HG03354 (cell line): ENCODE results near the gene MACO1.
"Not testable (repeated sequence)": the region's sequence is repeated elsewhere in the genome, so short reads cannot be mapped to it uniquely, and the experiment has no call there.

Source experiments
- ATAC-seq: cut with Tn5 transposase; IDR thresholded peaks from one replicate; pipeline ENCODE4 v1.9.1; 2021; ENCODE audit warnings: mild to moderate bottlenecking; ENCODE audit not compliant: unreplicated experiment, poor library complexity, severe bottlenecking

Gene MACO1, protein sequence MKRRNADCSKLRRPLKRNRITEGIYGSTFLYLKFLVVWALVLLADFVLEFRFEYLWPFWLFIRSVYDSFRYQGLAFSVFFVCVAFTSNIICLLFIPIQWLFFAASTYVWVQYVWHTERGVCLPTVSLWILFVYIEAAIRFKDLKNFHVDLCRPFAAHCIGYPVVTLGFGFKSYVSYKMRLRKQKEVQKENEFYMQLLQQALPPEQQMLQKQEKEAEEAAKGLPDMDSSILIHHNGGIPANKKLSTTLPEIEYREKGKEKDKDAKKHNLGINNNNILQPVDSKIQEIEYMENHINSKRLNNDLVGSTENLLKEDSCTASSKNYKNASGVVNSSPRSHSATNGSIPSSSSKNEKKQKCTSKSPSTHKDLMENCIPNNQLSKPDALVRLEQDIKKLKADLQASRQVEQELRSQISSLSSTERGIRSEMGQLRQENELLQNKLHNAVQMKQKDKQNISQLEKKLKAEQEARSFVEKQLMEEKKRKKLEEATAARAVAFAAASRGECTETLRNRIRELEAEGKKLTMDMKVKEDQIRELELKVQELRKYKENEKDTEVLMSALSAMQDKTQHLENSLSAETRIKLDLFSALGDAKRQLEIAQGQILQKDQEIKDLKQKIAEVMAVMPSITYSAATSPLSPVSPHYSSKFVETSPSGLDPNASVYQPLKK

DNA sequence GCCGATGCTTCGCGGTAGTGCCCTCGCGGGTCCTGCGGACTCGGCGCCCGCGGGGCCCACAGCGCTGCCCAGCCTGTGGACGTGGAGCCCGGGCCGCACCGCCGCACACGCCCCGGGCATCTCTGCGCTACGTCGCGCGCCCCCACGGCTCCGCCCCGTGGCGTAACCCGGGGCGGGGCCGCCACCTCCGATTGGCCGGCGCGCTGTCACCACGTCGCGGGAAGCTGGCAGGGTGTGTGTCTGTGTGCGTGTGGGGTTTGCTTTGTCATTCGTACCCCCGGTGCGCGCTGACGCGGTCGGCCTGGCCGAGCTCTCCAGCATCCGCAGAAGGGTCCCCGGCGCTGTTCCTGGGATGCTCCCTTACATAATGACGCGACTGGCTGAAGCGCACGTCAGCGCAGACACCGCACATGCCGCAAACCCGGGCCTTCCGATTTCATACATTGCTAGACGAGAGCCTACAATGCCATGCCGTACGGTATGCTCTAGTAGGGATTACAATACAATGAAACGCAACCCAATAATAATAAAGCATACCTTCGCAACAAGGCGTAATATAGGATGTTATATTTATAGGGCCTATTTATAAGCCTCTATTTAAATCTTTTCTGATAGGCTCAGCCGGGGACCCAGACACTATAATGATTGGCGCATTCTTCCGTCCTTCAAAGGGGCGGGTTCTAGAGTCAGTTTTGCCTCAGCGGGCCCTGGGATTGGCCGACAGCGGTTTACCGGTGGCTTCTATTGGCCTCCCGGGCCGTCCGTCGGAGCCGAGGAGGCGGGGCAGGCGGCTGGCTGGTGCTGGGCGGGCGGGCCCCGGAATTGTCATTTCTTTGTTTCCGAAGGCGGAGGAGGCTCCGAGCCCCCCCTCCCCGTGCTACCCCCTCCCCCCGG, at the start of gene MACO1:
MACO1 (plus strand) TSS at position 825 of the 894 bp plus-strand sequence. CDS start 202 bp downstream, outside the sequence.
- ATAC-seq = peak; percentile 87

DNA sequence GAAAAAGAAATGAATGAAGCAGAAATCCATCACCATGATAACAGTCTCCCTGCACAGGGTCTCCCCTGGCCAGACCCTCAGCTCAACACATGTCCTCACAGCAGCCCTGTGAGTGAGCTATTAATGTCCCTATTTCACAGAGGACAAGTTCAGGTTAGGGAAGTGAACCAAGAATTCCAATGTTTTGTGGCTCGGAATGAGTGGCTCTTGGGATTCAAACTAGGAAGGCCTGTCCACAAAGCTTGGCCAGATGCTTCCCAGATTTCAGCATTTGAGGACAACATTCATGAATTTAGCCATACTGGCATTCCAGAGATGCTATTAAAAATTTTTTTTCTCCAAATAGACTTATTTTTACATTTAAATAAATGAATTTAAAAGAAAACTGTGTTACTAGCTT, 48.2 kb upstream of the MACO1 start:
- ATAC-seq = not testable (repeated sequence)

DNA sequence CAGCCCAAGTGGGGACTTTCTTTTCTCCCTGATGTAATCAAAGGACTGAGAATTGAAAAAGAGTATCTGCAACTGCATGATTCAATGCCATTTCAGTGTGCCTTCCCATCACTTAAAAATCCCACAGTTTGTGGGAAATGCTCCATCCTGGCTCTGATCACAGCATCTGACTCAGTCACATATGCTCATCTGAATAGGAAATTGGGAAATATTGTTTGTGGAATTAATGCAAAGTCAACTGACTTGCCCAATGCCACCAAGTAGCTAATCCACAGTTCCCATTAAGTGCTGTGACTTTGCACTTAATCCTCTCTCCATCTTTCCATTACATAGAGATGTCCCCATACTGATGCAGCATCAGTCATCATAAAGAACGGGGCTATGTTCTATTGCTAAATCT, 47.6 kb upstream of the MACO1 start:
- ATAC-seq = not testable (repeated sequence)

DNA sequence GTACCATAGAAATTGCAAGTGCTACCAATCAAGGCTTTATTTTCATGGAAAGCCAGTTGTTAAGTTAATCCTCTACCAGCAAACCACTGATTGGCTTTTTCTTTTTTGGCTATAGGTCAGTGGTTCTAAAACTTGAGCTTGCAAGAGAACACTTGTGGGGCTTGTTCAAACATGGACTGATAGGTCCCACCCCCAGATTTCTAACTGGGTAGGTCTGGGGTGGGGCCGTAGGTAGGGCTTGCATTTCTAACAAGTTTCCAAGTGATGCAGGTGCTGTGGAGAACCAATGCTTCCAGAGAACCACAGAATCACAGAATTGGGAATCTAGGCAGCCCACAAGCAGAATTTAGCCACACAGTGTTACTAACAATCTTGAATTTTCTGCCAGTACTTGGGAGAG, 46.8 kb upstream of the MACO1 start:
- ATAC-seq = not testable (repeated sequence)

DNA sequence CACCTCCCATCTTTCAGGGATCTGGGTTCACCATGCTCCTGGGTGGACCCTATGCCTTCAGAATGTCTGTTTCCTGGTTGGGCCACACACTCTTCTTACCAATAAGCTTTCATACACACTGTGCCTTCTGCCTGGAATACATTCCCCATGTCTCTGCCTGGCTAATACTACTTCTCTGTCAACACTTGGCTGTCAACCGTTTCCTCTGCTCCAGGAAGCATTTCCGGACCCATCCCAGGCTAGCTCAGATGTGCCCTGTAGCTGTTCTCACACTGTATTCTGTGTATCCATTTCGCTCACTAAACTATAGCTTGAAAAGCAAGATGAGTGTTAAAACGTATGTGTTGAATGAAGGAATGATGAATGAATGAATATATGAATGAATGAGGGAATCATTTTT, 43.6 kb upstream of the MACO1 start:
- ATAC-seq = not testable (repeated sequence)

DNA sequence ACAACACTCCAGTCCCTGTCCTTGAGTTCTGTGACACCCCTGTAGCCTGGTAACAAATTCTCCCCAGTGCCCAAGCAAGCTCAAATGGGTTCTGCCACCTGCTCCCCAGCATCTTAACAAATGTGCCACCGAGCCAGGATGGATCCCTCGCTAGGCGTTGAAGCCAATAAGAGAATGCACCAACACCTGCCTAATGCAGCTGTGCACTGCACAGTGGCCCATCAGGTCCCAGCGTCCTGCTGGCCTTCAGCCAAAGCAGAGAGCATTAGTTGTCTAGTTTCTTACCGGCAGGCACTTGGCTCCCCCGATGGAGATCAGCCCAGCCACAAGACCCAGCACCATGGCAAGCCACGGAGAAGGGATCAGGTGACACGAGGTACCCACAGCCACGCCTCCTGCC, 42.0 kb upstream of the MACO1 start:
- not testable (repeated sequence) for ATAC-seq

DNA sequence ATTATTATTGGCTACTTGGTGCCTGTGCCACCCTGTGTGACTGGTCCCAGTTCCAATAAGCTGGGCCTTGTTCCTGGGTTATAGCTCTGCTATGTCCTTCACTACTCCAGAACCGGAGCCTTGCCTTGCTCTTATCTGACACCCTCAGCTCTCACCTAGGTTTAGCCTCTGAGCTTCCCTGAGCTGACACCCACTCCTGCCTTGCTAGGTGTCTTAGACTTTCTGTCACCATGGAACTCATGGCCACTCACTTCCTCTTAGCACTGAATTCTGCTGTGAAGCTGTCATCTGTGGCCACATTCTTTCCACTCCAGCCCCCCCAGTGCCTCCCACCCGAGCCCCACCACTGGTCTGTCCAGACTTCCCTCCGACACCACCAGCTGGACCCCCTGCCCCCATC, 41.0 kb upstream of the MACO1 start:
- not testable (repeated sequence) for ATAC-seq

DNA sequence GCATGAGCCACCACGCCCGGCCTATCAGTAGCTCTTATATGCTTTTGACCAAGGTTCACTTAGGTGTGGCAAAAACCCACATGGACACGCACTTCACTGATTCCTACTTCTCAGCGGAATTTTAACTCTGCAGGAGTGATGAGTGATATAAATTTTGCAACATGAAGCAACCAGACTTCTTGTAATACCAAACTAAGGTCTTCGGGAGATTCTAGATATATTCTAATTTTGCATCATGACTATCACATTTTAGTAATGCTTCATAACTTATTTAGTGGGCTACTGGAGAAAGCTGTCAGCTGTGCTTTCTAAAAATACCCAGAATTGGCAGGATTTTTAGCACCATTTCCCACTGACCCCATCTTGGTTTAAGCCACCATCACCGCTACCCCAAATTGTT, 37.9 kb upstream of the MACO1 start:
- ATAC-seq = no peak

DNA sequence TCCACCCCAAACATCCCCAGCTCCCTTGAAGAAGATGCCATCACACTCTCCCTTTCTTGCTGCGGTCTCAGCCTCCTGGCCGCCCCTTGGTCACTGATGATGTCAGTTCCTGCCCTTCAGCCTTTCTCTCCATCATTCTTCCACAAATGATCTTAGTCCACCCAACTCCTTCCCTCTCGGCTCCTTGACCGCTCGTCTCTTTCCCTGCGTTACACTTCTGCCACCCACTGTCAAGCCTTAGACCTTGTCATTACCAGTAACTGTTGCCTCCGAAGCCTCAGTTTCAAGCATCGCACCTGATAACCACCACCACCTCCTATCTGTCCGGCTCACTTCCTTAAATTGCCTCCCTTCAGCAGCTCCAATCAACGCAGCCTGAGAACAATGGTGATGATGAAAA, 33.1 kb upstream of the MACO1 start:
- not testable (repeated sequence) for ATAC-seq

DNA sequence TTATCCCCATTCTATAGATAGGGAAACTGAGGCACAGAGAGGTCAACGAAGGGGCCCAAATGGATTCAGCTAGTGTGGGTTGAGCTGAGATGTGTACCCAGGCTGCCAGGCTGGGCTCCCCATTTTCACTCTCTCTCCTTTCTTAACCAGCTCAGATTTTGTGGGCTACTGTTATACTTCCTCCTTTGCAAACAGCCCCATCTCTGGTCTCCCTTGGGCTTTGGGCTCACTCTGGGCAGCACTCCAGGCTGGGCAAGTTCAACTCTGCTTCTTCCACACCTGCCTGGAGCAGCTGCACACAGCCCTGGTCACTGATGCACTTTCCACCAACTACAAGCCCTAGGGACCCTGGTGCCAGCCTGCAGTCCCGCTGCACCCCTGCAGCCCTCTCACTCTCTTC, 32.6 kb upstream of the MACO1 start:
- ATAC-seq = not testable (repeated sequence)

DNA sequence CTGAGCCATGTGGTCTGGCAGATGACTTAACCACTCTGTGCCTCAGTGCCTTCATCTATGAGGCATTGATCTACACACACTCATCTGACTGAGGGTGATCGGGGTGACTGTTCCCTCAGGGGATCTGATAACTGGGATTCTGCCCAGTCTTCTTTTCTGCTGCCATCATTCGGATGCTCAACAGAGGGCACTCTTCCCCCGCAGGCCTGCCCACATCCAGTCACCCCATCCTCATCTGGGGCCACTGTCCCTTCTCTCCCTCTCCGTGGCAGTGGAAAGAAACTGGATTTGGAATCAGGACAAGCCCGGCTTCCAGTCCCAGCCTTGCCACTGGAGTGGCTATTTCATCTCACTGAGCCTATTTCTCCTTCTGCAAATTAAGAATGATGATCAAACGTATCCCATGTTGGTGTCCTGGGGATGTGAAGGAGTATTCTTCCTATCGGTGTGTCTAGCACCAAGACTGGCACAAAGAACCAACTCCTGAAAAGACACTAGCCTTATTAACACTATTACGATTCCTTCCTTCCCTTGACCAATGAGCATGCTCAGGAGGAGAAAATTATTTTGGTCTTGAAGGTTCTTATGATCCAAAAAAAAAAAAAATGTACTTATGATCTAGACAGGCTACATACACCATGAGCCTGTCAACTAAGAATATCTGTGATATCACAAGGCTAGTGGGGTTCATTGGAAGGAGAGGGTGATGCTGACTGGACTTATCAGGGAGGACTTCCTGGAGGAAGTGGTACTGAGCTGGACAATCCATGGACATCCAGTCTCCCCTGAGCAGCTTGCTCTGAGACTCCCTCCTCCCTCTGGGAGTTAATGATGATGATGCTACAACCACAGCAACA, 27.5 kb upstream of the MACO1 start:
- ATAC-seq = not testable (repeated sequence)

DNA sequence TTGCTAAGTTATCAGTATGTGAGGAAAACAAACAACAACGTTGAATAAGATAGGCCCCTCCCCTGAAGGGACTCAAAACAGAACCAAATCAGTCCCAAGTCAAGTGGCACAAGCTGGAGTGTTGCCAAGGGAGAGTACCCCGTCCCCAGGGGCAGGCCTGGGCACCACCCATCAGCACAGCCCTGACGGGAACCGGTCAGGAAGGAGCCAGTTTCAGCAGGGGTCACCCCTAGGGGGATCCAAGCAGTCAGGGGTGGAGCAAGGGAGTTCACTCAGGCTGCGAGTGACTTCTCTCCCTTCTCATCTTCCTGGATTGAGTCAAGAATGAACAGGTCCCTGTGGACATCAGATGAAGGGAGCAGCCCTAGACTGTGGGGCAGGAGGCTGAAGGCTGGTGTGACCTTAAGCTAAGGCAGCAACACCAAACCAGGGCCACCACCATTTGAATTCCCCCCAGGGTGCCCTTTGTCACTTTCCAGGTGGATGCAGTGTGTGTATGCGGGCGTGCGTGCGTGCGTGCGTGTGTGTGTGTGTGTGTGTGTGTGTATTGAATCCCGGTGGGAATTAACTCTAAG, 24.9 kb upstream of the MACO1 start:
- not testable (repeated sequence) for ATAC-seq

DNA sequence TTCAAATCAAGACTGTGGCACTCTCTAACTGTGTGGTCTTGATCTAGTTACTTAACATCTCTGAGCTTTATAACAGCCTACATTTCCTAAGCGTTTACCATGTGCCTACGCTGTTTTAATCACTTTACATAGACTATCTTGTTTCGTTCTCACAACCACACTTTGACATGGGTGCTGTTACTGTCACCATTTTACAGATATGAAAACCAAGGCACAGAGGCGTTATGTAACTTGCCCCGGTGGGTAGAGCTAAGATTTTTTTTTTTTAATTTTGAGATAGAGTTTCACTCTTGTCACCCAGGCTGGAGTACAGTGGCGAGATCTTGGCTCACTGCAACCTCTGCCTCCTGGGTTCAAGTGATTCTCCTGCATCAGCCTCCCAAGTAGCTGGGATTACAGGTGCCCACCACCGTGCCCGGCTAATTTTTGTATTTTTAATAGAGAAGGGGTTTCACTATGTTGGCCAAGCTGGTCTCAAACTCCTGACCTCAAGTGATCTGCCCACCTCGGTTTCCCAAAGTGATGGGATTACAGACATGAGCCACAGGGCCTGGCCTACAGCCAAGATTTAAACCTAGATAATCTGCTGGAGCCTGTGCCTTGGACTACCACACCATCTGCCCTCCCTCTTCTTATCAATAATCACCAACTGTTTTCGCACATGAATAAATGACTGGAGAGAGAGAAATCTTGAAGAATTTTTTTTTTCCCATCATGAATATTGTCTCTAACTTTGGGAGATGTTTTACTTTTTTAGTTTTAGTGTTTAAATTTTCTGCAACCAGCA, 20.9 kb upstream of the MACO1 start:
- not testable (repeated sequence) for ATAC-seq

DNA sequence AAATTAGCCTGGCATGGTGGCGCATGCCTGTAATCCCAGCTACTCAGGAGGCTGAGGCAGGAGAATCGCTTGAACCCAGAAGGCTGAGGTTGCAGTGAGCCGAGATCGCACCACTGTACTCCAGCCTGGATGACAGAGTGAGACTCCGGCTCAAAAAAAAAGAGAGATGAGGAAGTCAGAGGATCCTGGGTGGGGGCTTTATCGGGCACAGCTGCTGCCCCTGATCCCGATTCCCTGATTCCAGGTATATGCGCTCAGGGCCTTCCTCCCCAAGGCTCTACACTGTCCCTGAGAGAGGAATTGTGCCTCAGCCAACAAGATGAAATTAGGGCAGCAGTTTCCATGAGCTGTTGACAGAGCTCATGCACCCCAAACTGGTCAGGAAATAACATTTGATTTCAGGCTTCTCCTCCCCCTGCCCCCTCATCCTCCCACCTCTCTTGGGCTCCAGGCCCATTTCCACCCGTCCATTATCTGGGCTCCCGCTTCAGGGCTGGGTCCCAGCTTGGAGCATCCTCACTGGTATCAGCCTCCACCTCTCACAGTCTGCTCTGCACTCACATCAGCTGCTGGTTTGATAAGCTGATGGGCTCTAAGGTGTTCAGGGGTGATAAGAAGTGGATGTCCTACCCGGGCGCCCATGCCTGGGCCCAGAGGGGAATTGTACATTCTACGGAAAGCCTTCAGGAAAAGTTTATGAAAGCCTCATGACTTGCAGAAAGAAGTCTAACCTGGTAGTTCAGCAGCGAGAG, 17.6 kb upstream of the MACO1 start:
- ATAC-seq = not testable (repeated sequence)

DNA sequence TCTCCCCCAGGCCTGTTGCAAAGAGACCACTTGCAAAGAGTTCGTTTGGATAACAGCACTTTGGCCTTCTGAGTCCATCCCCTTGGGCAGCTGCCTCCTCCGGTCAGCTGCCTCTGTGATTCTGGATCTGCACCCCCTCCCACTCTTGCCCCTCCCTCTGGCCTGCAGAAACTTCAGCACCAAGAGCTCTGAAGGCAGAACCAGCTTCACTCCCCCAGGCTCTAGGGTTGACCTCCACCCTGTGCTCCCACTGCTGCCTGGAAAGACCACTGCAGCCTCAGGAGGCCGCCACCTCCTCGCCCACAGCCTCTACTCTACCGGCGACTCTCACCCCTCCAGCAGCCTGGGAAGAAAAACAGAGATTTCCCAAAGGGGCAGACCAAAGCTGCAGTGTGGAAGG, 16.5 kb upstream of the MACO1 start:
- ATAC-seq = not testable (repeated sequence)

DNA sequence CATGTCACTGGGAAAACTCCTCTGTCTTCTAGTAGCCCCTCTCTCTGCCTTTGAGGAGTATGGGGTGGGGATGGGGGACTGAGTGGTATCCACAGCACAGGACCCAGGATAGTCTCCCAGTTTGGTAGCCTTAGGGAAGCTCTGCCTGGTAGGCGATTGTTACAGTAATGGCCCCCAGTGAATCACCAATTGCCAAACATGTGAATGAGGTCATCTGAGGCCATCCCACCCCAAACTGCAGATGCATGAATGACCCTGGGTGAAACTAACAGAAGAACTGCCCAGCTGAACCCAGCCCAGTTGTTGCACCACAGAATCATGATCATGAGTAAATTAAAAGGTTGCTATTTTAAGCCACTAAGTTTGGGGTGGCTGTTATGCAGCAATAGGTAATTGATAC, 16.1 kb upstream of the MACO1 start:
- ATAC-seq = not testable (repeated sequence)

DNA sequence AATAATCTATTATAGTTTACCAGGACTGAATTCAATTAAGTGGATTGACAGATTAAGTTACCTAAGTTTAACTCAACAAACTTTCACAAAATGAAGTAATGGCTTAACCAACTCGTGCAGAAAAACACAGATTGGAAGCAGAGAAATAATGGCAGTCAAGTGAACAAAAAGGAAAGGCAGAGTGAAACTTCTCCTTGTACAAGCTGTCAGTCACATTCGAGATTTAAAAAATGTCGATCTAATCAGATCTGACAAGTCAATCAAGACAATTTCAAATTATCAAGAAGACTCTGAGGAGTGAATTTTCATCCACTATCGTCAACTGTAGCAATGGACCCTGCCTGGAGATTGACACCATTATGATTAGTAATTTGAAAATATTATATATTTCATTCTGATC, 13.4 kb upstream of the MACO1 start:
- ATAC-seq = not testable (repeated sequence)
